MM.1S (cell line): ENCODE data around the gene TMTC2.

Experiments used
- DNase-seq: peaks from one replicate; pipeline ENCODE4 v3.0.0-alpha.2; 2015
- H2AFZ ChIP-seq: fragments of 300-600 bp; sonication (generic); 2 replicates; pipeline ENCODE4 v1.6.0; 2016; ENCODE audit warnings: antibody characterized with exemption, low read length
- H3F3A ChIP-seq: fragments of 300-600 bp; sonication (generic); 2 replicates; pipeline ENCODE4 v1.6.1; 2016; ENCODE audit warnings: mild to moderate bottlenecking, antibody characterized with exemption, low read length, moderate library complexity, mixed read lengths; ENCODE audit not compliant: insufficient read depth
- H3K27ac ChIP-seq: fragments of 300-600 bp; sonication (generic); 2 replicates; pipeline ENCODE4 v1.5.1; 2016; ENCODE audit warnings: mild to moderate bottlenecking, low read length
- H3K27me3 ChIP-seq: fragments of 300-600 bp; sonication (generic); replicated peaks from 2 replicates; pipeline ENCODE4 v1.6.0; 2016; ENCODE audit warnings: low read length; ENCODE audit not compliant: insufficient read depth
- H3K36me3 ChIP-seq: fragments of 300-600 bp; sonication (generic); replicated peaks from 2 replicates; pipeline ENCODE4 v1.6.1; 2016; ENCODE audit warnings: mild to moderate bottlenecking, low read length, mixed read lengths; ENCODE audit not compliant: insufficient read depth
- H3K4me1 ChIP-seq: fragments of 300-600 bp; sonication (generic); 2 replicates; pipeline ENCODE4 v1.6.1; 2016; ENCODE audit warnings: low read length, mixed read lengths
- H3K4me2 ChIP-seq: fragments of 300-600 bp; sonication (generic); 2 replicates; pipeline ENCODE4 v1.6.0; 2016; ENCODE audit warnings: low read depth, low read length
- H3K4me3 ChIP-seq: fragments of 300-600 bp; sonication (generic); 2 replicates; pipeline ENCODE4 v1.5.1; 2016; ENCODE audit warnings: low read length, mixed read lengths
- H3K79me2 ChIP-seq: fragments of 300-600 bp; sonication (generic); 2 replicates; pipeline ENCODE4 v1.6.1; 2016; ENCODE audit warnings: mixed run types, low read length, mixed read lengths
- H3K9ac ChIP-seq: fragments of 300-600 bp; sonication (generic); 2 replicates; pipeline ENCODE4 v1.6.1; 2016; ENCODE audit warnings: low read length, mixed read lengths
- H3K9me2 ChIP-seq: fragments of 300-600 bp; sonication (generic); replicated peaks from 2 replicates; pipeline ENCODE4 v1.6.1; 2016; ENCODE audit warnings: mild to moderate bottlenecking, low read length, mixed read lengths; ENCODE audit not compliant: insufficient read depth
- H3K9me3 ChIP-seq: fragments of 300-600 bp; sonication (generic); replicated peaks from 2 replicates; pipeline ENCODE4 v1.6.1; 2016; ENCODE audit warnings: mild to moderate bottlenecking, low read length, mixed read lengths; ENCODE audit not compliant: insufficient read depth
- H4K20me1 ChIP-seq: fragments of 300-600 bp; sonication (generic); 2 replicates; pipeline ENCODE4 v1.6.1; 2016; ENCODE audit warnings: mild to moderate bottlenecking, low read length, moderate library complexity, mixed read lengths; ENCODE audit not compliant: insufficient read depth
- CTCF ChIP-seq: fragments of 300-600 bp; sonication (generic); IDR thresholded peaks from 2 replicates; pipeline ENCODE4 v1.5.1; 2016; ENCODE audit warnings: antibody characterized with exemption, low read length, mixed read lengths
- EZH2 ChIP-seq: fragments of 300-600 bp; sonication (generic); optimal IDR thresholded peaks from 2 replicates; pipeline ENCODE3; 2017; ENCODE audit warnings: low read depth, mild to moderate bottlenecking, antibody characterized with exemption, low read length, mixed read lengths
- EZH2phosphoT487 ChIP-seq: fragments of 300-600 bp; sonication (generic); IDR thresholded peaks from 2 replicates; pipeline ENCODE4 v1.6.1; 2018; ENCODE audit warnings: antibody characterized with exemption, low read length

TMTC2 gene

GRCh38 chr12:82645414-82645813 lies 41.3 kb upstream of the TMTC2 start:
- Histone ChIP-seq H3K79me2 (no peaks in the 10 kb centered on the region), H3K9me3 (no peaks in the 10 kb centered on the region), H3F3A (peaks cover 3% of the 10 kb centered on the region; the same call in 1 of the 2 replicates), H3K36me3 (no peaks in the 10 kb centered on the region), H3K9me2 (no peaks in the 10 kb centered on the region), H4K20me1 (no peaks in the 10 kb centered on the region), H3K4me3 (no peak overlapping the region), H2AFZ (no peak overlapping the region), H3K4me2 (no peak overlapping the region), H3K27me3 (no peaks in the 10 kb centered on the region), H3K9ac (no peak overlapping the region), H3K4me1 (peaks cover 26% of the 10 kb centered on the region), H3K27ac (no peak overlapping the region)
- DNase-seq, result no peak
- no peak for TF ChIP-seq CTCF
- no peak for TF ChIP-seq EZH2phosphoT487
- no peak for TF ChIP-seq EZH2

- Histone ChIP-seq H3K79me2 (no peaks in the 10 kb centered on the region), H3K4me2 (peak overlapping the region; percentile 57), H3K9me3 (no peaks in the 10 kb centered on the region), H3F3A (peaks cover 3% of the 10 kb centered on the region; the same call in 1 of the 2 replicates), H3K4me1 (peaks cover 33% of the 10 kb centered on the region), H3K27me3 (no peaks in the 10 kb centered on the region), H3K9me2 (no peaks in the 10 kb centered on the region), H3K36me3 (no peaks in the 10 kb centered on the region), H4K20me1 (no peaks in the 10 kb centered on the region), H3K27ac (no peak overlapping the region), H3K9ac (no peak overlapping the region), H2AFZ (peak overlapping the region; percentile 44; the same call in 1 of the 2 replicates), H3K4me3 (no peak overlapping the region)
- TF ChIP-seq EZH2phosphoT487, result no peak
- TF ChIP-seq CTCF, result 0 out of 2 replicates have a peak, but pooled peaks have one; percentile 4
- no peak for DNase-seq
These were observed 38.9 kb upstream of the TMTC2 start for GRCh38 chr12:82647853-82648252.

- H3K27me3 ChIP-seq, result no peaks in the 10 kb centered on the region
- H3K4me1 ChIP-seq, result peaks cover 33% of the 10 kb centered on the region
- peak overlapping the region; percentile 22; the same call in 1 of the 2 replicates for H3K4me3 ChIP-seq
- H3K79me2 ChIP-seq, result no peaks in the 10 kb centered on the region
- DNase-seq, result peak; percentile 24
- H3K9me3 ChIP-seq, result no peaks in the 10 kb centered on the region
- no peak overlapping the region for H3K9ac ChIP-seq
- no peak for TF ChIP-seq EZH2phosphoT487
- TF ChIP-seq CTCF, result no peak
- no peak for TF ChIP-seq EZH2
- peak overlapping the region; percentile 41; the same call in 1 of the 2 replicates for H3K27ac ChIP-seq
- peaks cover 3% of the 10 kb centered on the region; the same call in 1 of the 2 replicates for H3F3A ChIP-seq
- H2AFZ ChIP-seq, result peak overlapping the region; percentile 44; the same call in 1 of the 2 replicates
- H4K20me1 ChIP-seq, result no peaks in the 10 kb centered on the region
- peak overlapping the region; percentile 57 for H3K4me2 ChIP-seq
- H3K36me3 ChIP-seq, result no peaks in the 10 kb centered on the region
- no peaks in the 10 kb centered on the region for H3K9me2 ChIP-seq
These were observed 38.3 kb upstream of the TMTC2 start for GRCh38 chr12:82648259-82648909.
